Prostate gland (tissue), 2 donors: ENCODE results near the gene UBALD1.

Source experiments
- CTCF ChIP-seq, 4 experiments: fragments of 200-600 bp in 2 of 4; fragments of 450-650 bp in 2 of 4; sonication (generic) in 2 of 4; IDR thresholded peaks; 1 replicate in 3 of 4; 2 replicates in 1 of 4; pipeline ENCODE4 v1.5.1; 2016 to 2019; ENCODE audit warnings: antibody characterized with exemption in 4 of 4, mild to moderate bottlenecking in 2 of 4, moderate library complexity in 2 of 4
- POLR2A ChIP-seq: fragments of 450-650 bp; IDR thresholded peaks from one replicate; pipeline ENCODE4 v1.6.1; 2016; ENCODE audit warnings: antibody characterized with exemption, mild to moderate bottlenecking

GRCh38 chr16:4604401-4604800 is 10.3 kb downstream of the UBALD1 start:
- TF ChIP-seq CTCF (IDR thresholded peaks at IDR 0.05) (no peak), POLR2A (no peak)
